ENCODE results near the gene STAP1. TPM values are rescaled to one million over a fixed set of nuclear protein-coding genes. Genes with fewer than 3 reads are reported as not detected.

STAP1 gene
- total and polyA plus RNA-seq, 10 of the 15 experiments (the other 5 are each of a cell fraction or from before 2014, with no cell fraction given), result 4.6 to 19.4 (median 9.4) TPM

- H3K36me3 ChIP-seq (ENCODE audit: control insufficient read depth in 2 of 2, insufficient read depth in 2 of 2, low read length in 1 of 2), result peaks cover 3 to 10% of the 10 kb centered on the region in 2 experiments
- no peak for FAIRE-seq
- H3K4me1 ChIP-seq (ENCODE audit: control insufficient read depth, insufficient read depth, low read length), result no peaks in the 10 kb centered on the region
- intact Hi-C loops (cut with micrococcal nuclease; ENCODE audit: unreplicated experiment) (no loop called here), in situ Hi-C loops (cut with MboI) (no loop called here)
- ChIA-PET POLR2A (no interaction called here), SMC1A (ENCODE audit: uncharacterized antibody, unreplicated experiment) (interaction anchor here (0.5 to 1.8 kb wide), 5 partner anchors 9 to 451 kb away, joined by 3 to 7 read pairs (median 4); no protein-coding TSS in a partner anchor), CTCF (interaction anchor here (0.6 to 2.2 kb wide), 2 partner anchors 10 to 16 kb away, joined by 3 to 8 read pairs; no protein-coding TSS in a partner anchor), RAD21 (ENCODE audit: unreplicated experiment) (interaction anchor here (0.9 kb wide), 1 partner anchor 101 kb away, joined by 3 read pairs; no protein-coding TSS in a partner anchor)
- H3K4me3 ChIP-seq, result no peak overlapping the region
- H3K4me2 ChIP-seq (ENCODE audit: control insufficient read depth, insufficient read depth), result no peak overlapping the region
- DNase-seq (ENCODE audit: low read depth, low spot score), result no peak
- H3K9me3 ChIP-seq (replicated peaks; ENCODE audit: control insufficient read depth, insufficient read depth, low read length), result no peaks in the 10 kb centered on the region; the same call in 2 of the 3 replicates
- no peaks in the 10 kb centered on the region for H3K79me2 ChIP-seq (ENCODE audit: control insufficient read depth, insufficient read depth, low read length)
- H4K20me1 ChIP-seq (ENCODE audit: control insufficient read depth, insufficient read depth), result no peaks in the 10 kb centered on the region
- TF ChIP-seq GABPA (IDR thresholded peaks at IDR 0.05; ENCODE audit: low read depth) (no peak), PKNOX1 (IDR thresholded peaks at IDR 0.05) (no peak), FOS (IDR thresholded peaks at IDR 0.05; ENCODE audit: borderline replicate concordance, extremely low read depth, insufficient read length) (no peak), ZBTB4 (CRISPR knock-in tag; IDR thresholded peaks at IDR 0.05) (no peak), SUPT20H (IDR thresholded peaks at IDR 0.05; ENCODE audit: borderline replicate concordance, control insufficient read depth, low read depth, low read length) (no peak), CREM (IDR thresholded peaks at IDR 0.05; ENCODE audit: low read depth) (no peak), MTA3 (IDR thresholded peaks at IDR 0.05; ENCODE audit: borderline replicate concordance, low read length) (no peak), IKZF1 (conservative IDR thresholded peaks at IDR 0.05) (no peak), NFXL1 (IDR thresholded peaks at IDR 0.05; ENCODE audit: borderline replicate concordance) (no peak), SP1 (IDR thresholded peaks at IDR 0.05; ENCODE audit: low read depth, low read length) (no peak), IRF4 (IDR thresholded peaks at IDR 0.05; ENCODE audit: low read depth, low read length) (no peak), NFIC (IDR thresholded peaks at IDR 0.05; ENCODE audit: low read depth, low read length) (no peak), MLLT1 (IDR thresholded peaks at IDR 0.05) (no peak), HCFC1 (IDR thresholded peaks at IDR 0.05; ENCODE audit: low read length) (no peak), RUNX3 (IDR thresholded peaks at IDR 0.05; ENCODE audit: low read length) (no peak), YY1 (IDR thresholded peaks at IDR 0.05; ENCODE audit: low read depth, low read length) (no peak), CHD2 (IDR thresholded peaks at IDR 0.05; ENCODE audit: borderline replicate concordance, low read depth, low read length) (no peak), USF2 (IDR thresholded peaks at IDR 0.05; ENCODE audit: borderline replicate concordance, low read depth, low read length) (no peak), BACH1 (IDR thresholded peaks at IDR 0.05; ENCODE audit: borderline replicate concordance) (no peak), KLF5 (IDR thresholded peaks at IDR 0.05; ENCODE audit: partially characterized antibody) (no peak)
- H3K27ac ChIP-seq (ENCODE audit: control insufficient read depth, insufficient read depth), result no peak overlapping the region
- no peak overlapping the region for H2AFZ ChIP-seq (ENCODE audit: control insufficient read depth, low read depth, low read length)
- no peaks in the 10 kb centered on the region for H3K27me3 ChIP-seq (replicated peaks in 1 of 2; ENCODE audit: control insufficient read depth in 2 of 2, insufficient read depth in 2 of 2, low read length in 1 of 2)
- BruUV-seq (replicated peaks), result no TSS peak
- ATAC-seq, result no peak
- no peak overlapping the region for H3K9ac ChIP-seq (ENCODE audit: control insufficient read depth, insufficient read depth, low read length)
Measured at GRCh38 chr4:67651536-67651935, 93.0 kb downstream of the STAP1 start.

Measured in GM12878 (cell line).